ENCODE results near the gene PLET1. TPM values are rescaled to one million over a fixed set of nuclear protein-coding genes. Genes with fewer than 3 reads are reported as not detected.
A peak's percentile ranks its signal among the peaks of the same experiment; 100 is the strongest.

The PLET1 gene
- total and polyA plus RNA-seq, 2 experiments from 2014 or later: not detected

DNA sequence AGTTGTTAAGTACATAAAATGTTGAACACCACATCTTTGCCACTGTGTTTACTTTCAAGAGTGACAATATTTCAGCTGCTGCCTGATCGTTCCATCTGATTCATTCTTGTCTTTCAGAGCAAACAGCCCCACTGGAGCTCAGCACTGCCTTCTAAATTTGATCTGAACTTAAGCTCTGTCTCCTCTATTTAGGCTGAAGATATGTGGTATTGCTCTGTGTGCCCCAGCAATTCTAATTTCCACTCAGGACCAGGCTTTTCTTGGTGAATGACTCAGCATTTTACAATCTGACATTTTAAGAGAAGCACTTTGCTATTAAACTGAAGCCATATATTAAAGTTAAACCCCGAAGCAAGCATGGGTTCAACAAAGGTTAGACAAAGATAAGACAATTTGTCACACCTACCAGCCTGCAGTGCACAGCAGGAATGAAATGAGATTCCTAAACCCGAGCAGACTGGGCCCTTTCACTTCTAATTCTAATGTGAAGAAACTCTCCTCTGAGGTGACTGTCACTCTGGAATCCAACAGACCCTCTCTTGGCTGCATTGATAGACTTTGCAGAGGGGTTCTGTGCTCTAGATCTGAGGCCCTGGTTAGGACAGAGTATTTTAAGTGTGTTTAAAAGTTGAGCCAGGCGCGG is 41.7 kb upstream of the PLET1 start:
- no peak overlapping the region for H2AFZ ChIP-seq
- no peak overlapping the region for H3K27ac ChIP-seq
- DNase-seq (ENCODE audit: low spot score): no peak
- H3K4me2 ChIP-seq: peak overlapping the region; percentile 11
- no peak overlapping the region for H3K4me3 ChIP-seq
- TF ChIP-seq, protein P1, sequence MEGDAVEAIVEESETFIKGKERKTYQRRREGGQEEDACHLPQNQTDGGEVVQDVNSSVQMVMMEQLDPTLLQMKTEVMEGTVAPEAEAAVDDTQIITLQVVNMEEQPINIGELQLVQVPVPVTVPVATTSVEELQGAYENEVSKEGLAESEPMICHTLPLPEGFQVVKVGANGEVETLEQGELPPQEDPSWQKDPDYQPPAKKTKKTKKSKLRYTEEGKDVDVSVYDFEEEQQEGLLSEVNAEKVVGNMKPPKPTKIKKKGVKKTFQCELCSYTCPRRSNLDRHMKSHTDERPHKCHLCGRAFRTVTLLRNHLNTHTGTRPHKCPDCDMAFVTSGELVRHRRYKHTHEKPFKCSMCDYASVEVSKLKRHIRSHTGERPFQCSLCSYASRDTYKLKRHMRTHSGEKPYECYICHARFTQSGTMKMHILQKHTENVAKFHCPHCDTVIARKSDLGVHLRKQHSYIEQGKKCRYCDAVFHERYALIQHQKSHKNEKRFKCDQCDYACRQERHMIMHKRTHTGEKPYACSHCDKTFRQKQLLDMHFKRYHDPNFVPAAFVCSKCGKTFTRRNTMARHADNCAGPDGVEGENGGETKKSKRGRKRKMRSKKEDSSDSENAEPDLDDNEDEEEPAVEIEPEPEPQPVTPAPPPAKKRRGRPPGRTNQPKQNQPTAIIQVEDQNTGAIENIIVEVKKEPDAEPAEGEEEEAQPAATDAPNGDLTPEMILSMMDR (IDR thresholded peaks at IDR 0.05; ENCODE audit: poor library complexity): no peak
- no peak for TF ChIP-seq EZH2 (IDR thresholded peaks at IDR 0.05; ENCODE audit: borderline replicate concordance)
- TF ChIP-seq EZH2phosphoT487 (IDR thresholded peaks at IDR 0.05; ENCODE audit: low read depth, severe bottlenecking, unreplicated experiment): no peak
- no peaks in the 10 kb centered on the region for H3K79me2 ChIP-seq
- WGBS (ENCODE audit: low lambda C conversion rate, missing lambda C conversion rate): 35% methylated on average over 5 of the region's 5 CpGs
- H3K9me3 ChIP-seq (ENCODE audit: low read depth): no peaks in the 10 kb centered on the region
- peaks cover 9% of the 10 kb centered on the region for H3K4me1 ChIP-seq (ENCODE audit: insufficient read depth)
- H4K20me1 ChIP-seq (ENCODE audit: insufficient read depth, poor library complexity, severe bottlenecking): no peaks in the 10 kb centered on the region
- H3K36me3 ChIP-seq (replicated peaks; ENCODE audit: insufficient read depth, low read depth): no peaks in the 10 kb centered on the region
- H3K27me3 ChIP-seq: no peaks in the 10 kb centered on the region
- H3K9me2 ChIP-seq (replicated peaks; ENCODE audit: insufficient read depth): no peaks in the 10 kb centered on the region

DNA sequence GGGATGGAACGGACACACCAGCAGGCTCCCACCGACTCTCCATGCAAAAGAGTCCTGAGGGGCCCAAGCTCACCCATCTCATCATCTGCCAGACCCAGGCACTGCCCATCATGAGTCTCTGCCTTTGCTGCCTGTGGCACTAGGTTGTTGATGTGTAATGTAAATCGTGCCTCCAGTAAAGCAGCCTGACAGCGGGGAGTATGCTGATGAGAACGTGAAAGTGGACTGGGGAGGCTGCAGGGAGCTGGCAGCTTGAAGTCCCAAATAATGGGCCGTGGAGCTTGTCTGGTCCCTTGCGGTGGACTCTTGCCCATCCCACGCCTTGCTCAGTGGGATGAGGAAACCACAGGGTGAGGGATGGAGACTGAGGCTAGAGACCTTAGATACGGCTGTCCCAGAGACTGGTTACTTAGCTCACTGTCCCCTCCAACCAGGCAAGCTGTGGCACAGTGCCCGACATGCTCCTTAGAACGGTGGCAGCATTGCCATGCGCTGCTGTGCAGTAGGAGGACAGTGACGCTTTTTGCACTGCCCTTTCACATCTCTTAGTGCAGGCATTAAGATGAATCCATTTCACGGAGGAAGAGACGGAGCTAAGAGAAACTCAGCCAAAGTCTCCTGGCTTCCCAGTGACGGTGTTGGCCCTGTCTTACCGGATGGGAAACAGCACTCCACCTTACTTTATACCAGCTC is 39.6 kb upstream of the PLET1 start:
- H3K79me2 ChIP-seq: no peaks in the 10 kb centered on the region
- H3K4me2 ChIP-seq: no peak overlapping the region
- H3K27ac ChIP-seq: no peak overlapping the region
- H4K20me1 ChIP-seq (ENCODE audit: insufficient read depth, poor library complexity, severe bottlenecking): no peaks in the 10 kb centered on the region
- no peak for DNase-seq (ENCODE audit: low spot score)
- no peaks in the 10 kb centered on the region for H3K9me2 ChIP-seq (replicated peaks; ENCODE audit: insufficient read depth)
- TF ChIP-seq EZH2phosphoT487 (IDR thresholded peaks at IDR 0.05; ENCODE audit: low read depth, severe bottlenecking, unreplicated experiment) (no peak), EZH2 (IDR thresholded peaks at IDR 0.05; ENCODE audit: borderline replicate concordance) (no peak)
- TF ChIP-seq, protein P1 (IDR thresholded peaks at IDR 0.05; ENCODE audit: poor library complexity): no peak
- H2AFZ ChIP-seq: no peak overlapping the region
- H3K9me3 ChIP-seq (ENCODE audit: low read depth): no peaks in the 10 kb centered on the region
- H3K4me3 ChIP-seq: no peak overlapping the region
- WGBS (ENCODE audit: low lambda C conversion rate, missing lambda C conversion rate): 83% methylated on average over 17 of the region's 17 CpGs
- H3K36me3 ChIP-seq (replicated peaks; ENCODE audit: insufficient read depth, low read depth): no peaks in the 10 kb centered on the region
- H3K4me1 ChIP-seq (ENCODE audit: insufficient read depth): peaks cover 9% of the 10 kb centered on the region
- H3K27me3 ChIP-seq: no peaks in the 10 kb centered on the region

DNA sequence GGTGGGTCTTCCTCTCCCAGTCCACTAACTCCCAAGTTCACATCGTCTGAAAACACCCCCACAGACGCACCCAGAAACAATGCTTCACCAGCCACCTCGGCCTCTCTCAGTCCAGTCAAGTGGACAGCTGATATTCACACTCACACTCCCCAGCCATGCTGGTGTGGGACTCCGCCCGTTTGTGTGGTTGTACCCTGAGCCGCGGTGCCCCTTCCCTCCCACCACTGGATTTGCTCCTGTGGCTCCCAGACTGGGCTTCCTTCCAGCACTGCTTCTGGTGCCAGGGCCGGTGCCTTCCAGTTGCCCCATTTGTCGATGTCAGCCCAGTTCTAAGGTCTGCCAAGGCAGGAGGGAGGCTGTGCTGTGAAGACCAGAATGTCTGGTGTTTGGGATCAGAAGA is 37.9 kb upstream of the PLET1 start:
- DNase-seq (ENCODE audit: low spot score): no peak
- TF ChIP-seq, protein P1 (IDR thresholded peaks at IDR 0.05; ENCODE audit: poor library complexity): no peak
- TF ChIP-seq EZH2 (IDR thresholded peaks at IDR 0.05; ENCODE audit: borderline replicate concordance) (no peak), EZH2phosphoT487 (IDR thresholded peaks at IDR 0.05; ENCODE audit: low read depth, severe bottlenecking, unreplicated experiment) (no peak)
- Histone ChIP-seq H3K27ac (no peak overlapping the region), H3K27me3 (no peaks in the 10 kb centered on the region), H3K4me2 (no peak overlapping the region), H2AFZ (no peak overlapping the region), H3K9me2 (replicated peaks; ENCODE audit: insufficient read depth) (no peaks in the 10 kb centered on the region), H3K36me3 (replicated peaks; ENCODE audit: insufficient read depth, low read depth) (no peaks in the 10 kb centered on the region), H3K9me3 (ENCODE audit: low read depth) (no peaks in the 10 kb centered on the region), H3K4me3 (no peak overlapping the region), H4K20me1 (ENCODE audit: insufficient read depth, poor library complexity, severe bottlenecking) (no peaks in the 10 kb centered on the region), H3K4me1 (ENCODE audit: insufficient read depth) (peaks cover 9% of the 10 kb centered on the region), H3K79me2 (no peaks in the 10 kb centered on the region)
- WGBS (ENCODE audit: low lambda C conversion rate, missing lambda C conversion rate): 89% methylated on average over 9 of the region's 9 CpGs

Measured in hepatocyte (in vitro differentiated cells).